ENCODE results near the gene CSRP3.

The CSRP3 gene

GRCh38 chr11:19237813-19238212 is 36.0 kb upstream of the CSRP3 start:
- H2AFZ ChIP-seq (ENCODE audit: low read length), result no peak overlapping the region
- no peaks in the 10 kb centered on the region for H3K27me3 ChIP-seq (ENCODE audit: insufficient read depth, low read length, poor library complexity, severe bottlenecking)
- H3K9ac ChIP-seq (ENCODE audit: low read depth, low read length, poor library complexity, severe bottlenecking), result peak overlapping the region; percentile 94
- no peaks in the 10 kb centered on the region for H3K9me3 ChIP-seq (ENCODE audit: insufficient read depth, low read depth, low read length)
- H4K20me1 ChIP-seq (ENCODE audit: insufficient read depth, low read length, poor library complexity, severe bottlenecking), result peaks cover 37% of the 10 kb centered on the region
- H3K4me3 ChIP-seq (ENCODE audit: low read length, poor library complexity, severe bottlenecking), result peak overlapping the region; percentile 89
- peaks cover 47% of the 10 kb centered on the region for H3K4me1 ChIP-seq (ENCODE audit: insufficient read depth, low read length, poor library complexity, severe bottlenecking)
- peak overlapping the region; percentile 98 for H3K4me2 ChIP-seq (ENCODE audit: low read depth, low read length, poor library complexity, severe bottlenecking)
- no peaks in the 10 kb centered on the region for H3K9me2 ChIP-seq (replicated peaks; ENCODE audit: low read depth, low read length)
- peaks cover 3% of the 10 kb centered on the region; the same call in 1 of the 2 replicates for H3F3A ChIP-seq (ENCODE audit: low read depth)
- H3K79me2 ChIP-seq (ENCODE audit: insufficient read depth, low read length), result peaks cover 82% of the 10 kb centered on the region
- TF ChIP-seq EZH2phosphoT487 (IDR thresholded peaks at IDR 0.05; ENCODE audit: borderline replicate concordance), result no peak
- TF ChIP-seq, protein P1, sequence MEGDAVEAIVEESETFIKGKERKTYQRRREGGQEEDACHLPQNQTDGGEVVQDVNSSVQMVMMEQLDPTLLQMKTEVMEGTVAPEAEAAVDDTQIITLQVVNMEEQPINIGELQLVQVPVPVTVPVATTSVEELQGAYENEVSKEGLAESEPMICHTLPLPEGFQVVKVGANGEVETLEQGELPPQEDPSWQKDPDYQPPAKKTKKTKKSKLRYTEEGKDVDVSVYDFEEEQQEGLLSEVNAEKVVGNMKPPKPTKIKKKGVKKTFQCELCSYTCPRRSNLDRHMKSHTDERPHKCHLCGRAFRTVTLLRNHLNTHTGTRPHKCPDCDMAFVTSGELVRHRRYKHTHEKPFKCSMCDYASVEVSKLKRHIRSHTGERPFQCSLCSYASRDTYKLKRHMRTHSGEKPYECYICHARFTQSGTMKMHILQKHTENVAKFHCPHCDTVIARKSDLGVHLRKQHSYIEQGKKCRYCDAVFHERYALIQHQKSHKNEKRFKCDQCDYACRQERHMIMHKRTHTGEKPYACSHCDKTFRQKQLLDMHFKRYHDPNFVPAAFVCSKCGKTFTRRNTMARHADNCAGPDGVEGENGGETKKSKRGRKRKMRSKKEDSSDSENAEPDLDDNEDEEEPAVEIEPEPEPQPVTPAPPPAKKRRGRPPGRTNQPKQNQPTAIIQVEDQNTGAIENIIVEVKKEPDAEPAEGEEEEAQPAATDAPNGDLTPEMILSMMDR (conservative IDR thresholded peaks at IDR 0.05; ENCODE audit: low read length), result no peak
- H3K36me3 ChIP-seq (ENCODE audit: insufficient read depth, low read length), result peaks cover 63% of the 10 kb centered on the region

GRCh38 chr11:19237381-19237780 is 35.6 kb upstream of the CSRP3 start:
- Histone ChIP-seq H3K27me3 (ENCODE audit: insufficient read depth, low read length, poor library complexity, severe bottlenecking) (no peaks in the 10 kb centered on the region), H3K9me3 (ENCODE audit: insufficient read depth, low read depth, low read length) (no peaks in the 10 kb centered on the region), H3K4me3 (ENCODE audit: low read length, poor library complexity, severe bottlenecking) (peak overlapping the region; percentile 89), H3K9me2 (replicated peaks; ENCODE audit: low read depth, low read length) (no peaks in the 10 kb centered on the region), H3K4me1 (ENCODE audit: insufficient read depth, low read length, poor library complexity, severe bottlenecking) (peaks cover 43% of the 10 kb centered on the region), H3K4me2 (ENCODE audit: low read depth, low read length, poor library complexity, severe bottlenecking) (peak overlapping the region; percentile 98), H3K36me3 (ENCODE audit: insufficient read depth, low read length) (peaks cover 67% of the 10 kb centered on the region), H3K79me2 (ENCODE audit: insufficient read depth, low read length) (peaks cover 79% of the 10 kb centered on the region), H4K20me1 (ENCODE audit: insufficient read depth, low read length, poor library complexity, severe bottlenecking) (peaks cover 37% of the 10 kb centered on the region), H2AFZ (ENCODE audit: low read length) (no peak overlapping the region), H3K9ac (ENCODE audit: low read depth, low read length, poor library complexity, severe bottlenecking) (peak overlapping the region; percentile 94), H3F3A (ENCODE audit: low read depth) (peaks cover 3% of the 10 kb centered on the region; the same call in 1 of the 2 replicates)
- TF ChIP-seq EZH2phosphoT487 (IDR thresholded peaks at IDR 0.05; ENCODE audit: borderline replicate concordance), result no peak
- TF ChIP-seq, protein P1 (conservative IDR thresholded peaks at IDR 0.05; ENCODE audit: low read length), result no peak

- H3K9ac ChIP-seq (ENCODE audit: low read depth, low read length, poor library complexity, severe bottlenecking), result no peak overlapping the region
- H2AFZ ChIP-seq (ENCODE audit: low read length), result no peak overlapping the region
- H3K4me3 ChIP-seq (ENCODE audit: low read length, poor library complexity, severe bottlenecking), result no peak overlapping the region
- H3K9me2 ChIP-seq (replicated peaks; ENCODE audit: low read depth, low read length), result no peaks in the 10 kb centered on the region
- no peaks in the 10 kb centered on the region for H3K27me3 ChIP-seq (ENCODE audit: insufficient read depth, low read length, poor library complexity, severe bottlenecking)
- peaks cover 35% of the 10 kb centered on the region for H4K20me1 ChIP-seq (ENCODE audit: insufficient read depth, low read length, poor library complexity, severe bottlenecking)
- H3K36me3 ChIP-seq (ENCODE audit: insufficient read depth, low read length), result peaks cover 89% of the 10 kb centered on the region
- H3K79me2 ChIP-seq (ENCODE audit: insufficient read depth, low read length), result peaks cover 55% of the 10 kb centered on the region
- no peak overlapping the region for H3K4me2 ChIP-seq (ENCODE audit: low read depth, low read length, poor library complexity, severe bottlenecking)
- TF ChIP-seq, protein P1 (conservative IDR thresholded peaks at IDR 0.05; ENCODE audit: low read length), result no peak
- TF ChIP-seq EZH2phosphoT487 (IDR thresholded peaks at IDR 0.05; ENCODE audit: borderline replicate concordance), result no peak
- peaks cover 3% of the 10 kb centered on the region; the same call in 1 of the 2 replicates for H3F3A ChIP-seq (ENCODE audit: low read depth)
- H3K9me3 ChIP-seq (ENCODE audit: insufficient read depth, low read depth, low read length), result no peaks in the 10 kb centered on the region
- H3K4me1 ChIP-seq (ENCODE audit: insufficient read depth, low read length, poor library complexity, severe bottlenecking), result peaks cover 36% of the 10 kb centered on the region
These were observed 32.5 kb upstream of the CSRP3 start for GRCh38 chr11:19234231-19234817.

Data from Loucy (cell line).